ENCODE results near the gene TANC1. TPM values are rescaled to one million over a fixed set of nuclear protein-coding genes. Genes with fewer than 3 reads are reported as not detected.

Gene TANC1
- total RNA-seq, 6 donors from 2014 or later, result 41.6 to 101 (median 75.5) TPM

DNA sequence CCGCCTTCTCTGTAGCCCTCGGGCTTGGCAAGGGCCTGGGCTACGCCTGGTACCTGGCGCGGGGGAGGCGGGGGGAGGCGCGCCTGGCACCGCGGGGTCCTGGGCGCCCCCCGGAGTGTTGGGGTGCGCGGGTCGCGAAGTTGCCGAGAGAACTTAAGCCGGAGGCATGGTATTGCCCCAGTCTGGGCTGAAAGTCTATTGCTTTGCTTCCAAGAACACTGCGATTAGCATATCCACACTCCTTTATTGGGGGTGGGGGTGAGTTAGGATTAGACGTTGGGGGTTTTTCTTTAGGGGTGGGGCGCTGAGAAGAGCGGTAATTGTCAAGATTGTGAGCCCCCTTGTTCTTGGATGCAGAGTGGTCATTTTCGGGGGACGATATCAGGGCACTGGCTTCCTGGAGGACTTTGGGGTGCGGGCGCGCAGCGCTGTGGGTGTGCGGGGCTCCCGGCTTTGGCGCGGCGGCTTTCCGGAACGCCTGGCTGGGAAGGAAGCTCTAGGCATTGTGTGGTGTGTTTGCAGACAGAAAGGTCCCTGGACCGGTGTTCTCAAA lies 798 bp downstream of the TANC1 start:
- no peaks in the 10 kb centered on the region for H3K36me3 ChIP-seq
- 0 to 1% methylated on average over 4 to 25 of the region's 36 CpGs for WGBS, 2 donors
- H3K4me3 ChIP-seq, result peak overlapping the region; percentile 69 to 92 (median 78)
- H3K27ac ChIP-seq, result peak overlapping the region; percentile 87 to 96 (median 92)
- ATAC-seq (ENCODE audit: low FRiP score in 2 of 2), result peak; percentile 9 to 30
- peaks cover 0 to 7% (median 0%) of the 10 kb centered on the region in 4 donors for H3K27me3 ChIP-seq
- peaks cover 22 to 57% (median 32%) of the 10 kb centered on the region in 4 donors for H3K4me1 ChIP-seq
- no peaks in the 10 kb centered on the region for H3K9me3 ChIP-seq
- TF ChIP-seq, protein P1, sequence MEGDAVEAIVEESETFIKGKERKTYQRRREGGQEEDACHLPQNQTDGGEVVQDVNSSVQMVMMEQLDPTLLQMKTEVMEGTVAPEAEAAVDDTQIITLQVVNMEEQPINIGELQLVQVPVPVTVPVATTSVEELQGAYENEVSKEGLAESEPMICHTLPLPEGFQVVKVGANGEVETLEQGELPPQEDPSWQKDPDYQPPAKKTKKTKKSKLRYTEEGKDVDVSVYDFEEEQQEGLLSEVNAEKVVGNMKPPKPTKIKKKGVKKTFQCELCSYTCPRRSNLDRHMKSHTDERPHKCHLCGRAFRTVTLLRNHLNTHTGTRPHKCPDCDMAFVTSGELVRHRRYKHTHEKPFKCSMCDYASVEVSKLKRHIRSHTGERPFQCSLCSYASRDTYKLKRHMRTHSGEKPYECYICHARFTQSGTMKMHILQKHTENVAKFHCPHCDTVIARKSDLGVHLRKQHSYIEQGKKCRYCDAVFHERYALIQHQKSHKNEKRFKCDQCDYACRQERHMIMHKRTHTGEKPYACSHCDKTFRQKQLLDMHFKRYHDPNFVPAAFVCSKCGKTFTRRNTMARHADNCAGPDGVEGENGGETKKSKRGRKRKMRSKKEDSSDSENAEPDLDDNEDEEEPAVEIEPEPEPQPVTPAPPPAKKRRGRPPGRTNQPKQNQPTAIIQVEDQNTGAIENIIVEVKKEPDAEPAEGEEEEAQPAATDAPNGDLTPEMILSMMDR (IDR thresholded peaks at IDR 0.05), result no peak
- no peak for TF ChIP-seq EP300 (IDR thresholded peaks at IDR 0.05)
- TF ChIP-seq POLR2A (IDR thresholded peaks at IDR 0.05), result no peak
- TF ChIP-seq POLR2AphosphoS5 (IDR thresholded peaks at IDR 0.05), result no peak
- peak in 1 of 2 donors; percentile 82 for DNase-seq

DNA sequence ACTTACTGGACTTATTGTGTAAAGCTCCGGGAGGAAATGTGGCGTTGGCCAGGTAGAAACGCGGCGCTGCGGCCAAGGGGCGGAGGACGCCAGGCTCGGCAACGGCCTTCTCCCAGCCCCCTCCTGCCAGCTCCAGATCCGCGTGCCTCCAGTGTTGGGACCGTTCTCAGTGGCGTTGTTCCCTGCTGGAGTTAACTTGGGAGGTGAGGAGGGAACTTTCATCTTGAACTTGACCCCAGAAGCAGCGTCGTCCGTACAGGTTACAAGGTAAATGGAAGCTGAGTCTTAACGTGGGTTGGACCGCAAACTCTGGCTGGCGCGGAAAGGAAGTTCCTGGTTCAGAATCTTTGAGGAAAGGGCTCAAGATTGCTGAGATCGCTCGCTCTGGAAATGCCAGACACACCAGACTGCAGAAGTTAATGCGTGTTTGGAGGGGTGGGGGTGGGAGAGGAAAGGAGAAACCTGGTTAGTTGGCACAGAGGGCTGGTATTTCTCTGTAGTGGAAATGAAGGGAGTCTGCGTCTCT lies 1.3 kb downstream of the TANC1 start:
- Histone ChIP-seq H3K36me3 (no peaks in the 10 kb centered on the region), H3K4me1 (peaks cover 22 to 58% (median 35%) of the 10 kb centered on the region in 4 donors), H3K9me3 (no peaks in the 10 kb centered on the region), H3K27ac (peak overlapping the region; percentile 87 to 96 (median 92)), H3K27me3 (peaks cover 0 to 7% (median 0%) of the 10 kb centered on the region in 4 donors), H3K4me3 (peak overlapping the region; percentile 69 to 92 (median 78))
- no peak for TF ChIP-seq EP300 (IDR thresholded peaks at IDR 0.05)
- peak in 1 of 4 donors; percentile 15 for TF ChIP-seq POLR2A (IDR thresholded peaks at IDR 0.05)
- TF ChIP-seq, protein P1 (IDR thresholded peaks at IDR 0.05), result no peak
- TF ChIP-seq POLR2AphosphoS5 (IDR thresholded peaks at IDR 0.05), result peak in 1 of 2 donors; percentile 42
- 0 to 3% methylated on average over 12 to 25 of the region's 25 CpGs for WGBS, 2 donors
- DNase-seq (peak in 1 of 2 donors; percentile 47), ATAC-seq (ENCODE audit: low FRiP score in 2 of 2) (peak; percentile 12 to 17)

DNA sequence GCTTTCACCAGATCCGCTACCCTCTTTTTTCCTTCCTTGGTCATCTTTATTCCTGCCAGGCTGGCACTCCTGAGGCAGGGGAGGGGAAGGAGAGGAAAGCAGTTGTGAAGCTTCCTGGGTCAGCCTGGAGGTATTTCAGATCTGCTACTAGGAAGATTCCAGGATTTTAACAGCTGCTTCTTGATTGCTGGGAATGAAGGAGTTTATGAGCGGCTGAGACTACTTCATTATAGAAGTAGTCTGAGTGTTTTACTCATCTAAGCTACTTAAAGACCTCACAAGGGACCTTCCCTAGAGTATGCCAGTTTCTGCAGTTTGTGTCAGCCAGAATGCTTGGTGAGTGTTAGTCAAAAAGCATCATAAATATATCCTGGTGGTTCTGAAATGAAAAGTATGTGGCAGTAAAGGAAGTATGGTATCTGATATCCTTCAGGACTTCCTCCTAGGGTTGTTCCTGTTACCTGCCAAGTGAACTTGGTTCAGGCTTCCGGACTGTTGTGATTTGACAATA lies 1.9 kb downstream of the TANC1 start:
- Histone ChIP-seq H3K36me3 (no peaks in the 10 kb centered on the region), H3K4me1 (peaks cover 22 to 58% (median 35%) of the 10 kb centered on the region in 4 donors), H3K9me3 (no peaks in the 10 kb centered on the region), H3K27ac (peak overlapping the region; percentile 87 to 96 (median 92)), H3K27me3 (peaks cover 0 to 7% (median 0%) of the 10 kb centered on the region in 4 donors), H3K4me3 (peak overlapping the region in 3 of 4 donors; percentile 69 to 92 (median 72))
- TF ChIP-seq POLR2A (IDR thresholded peaks at IDR 0.05), result peak in 1 of 4 donors; percentile 18
- TF ChIP-seq, protein P1 (IDR thresholded peaks at IDR 0.05), result no peak
- peak in 1 of 2 donors; percentile 20 for TF ChIP-seq POLR2AphosphoS5 (IDR thresholded peaks at IDR 0.05)
- DNase-seq, result no peak
- 5 to 16% methylated on average over 3 of the region's 3 CpGs for WGBS, 2 donors
- no peak for ATAC-seq (ENCODE audit: low FRiP score in 2 of 2)

DNA sequence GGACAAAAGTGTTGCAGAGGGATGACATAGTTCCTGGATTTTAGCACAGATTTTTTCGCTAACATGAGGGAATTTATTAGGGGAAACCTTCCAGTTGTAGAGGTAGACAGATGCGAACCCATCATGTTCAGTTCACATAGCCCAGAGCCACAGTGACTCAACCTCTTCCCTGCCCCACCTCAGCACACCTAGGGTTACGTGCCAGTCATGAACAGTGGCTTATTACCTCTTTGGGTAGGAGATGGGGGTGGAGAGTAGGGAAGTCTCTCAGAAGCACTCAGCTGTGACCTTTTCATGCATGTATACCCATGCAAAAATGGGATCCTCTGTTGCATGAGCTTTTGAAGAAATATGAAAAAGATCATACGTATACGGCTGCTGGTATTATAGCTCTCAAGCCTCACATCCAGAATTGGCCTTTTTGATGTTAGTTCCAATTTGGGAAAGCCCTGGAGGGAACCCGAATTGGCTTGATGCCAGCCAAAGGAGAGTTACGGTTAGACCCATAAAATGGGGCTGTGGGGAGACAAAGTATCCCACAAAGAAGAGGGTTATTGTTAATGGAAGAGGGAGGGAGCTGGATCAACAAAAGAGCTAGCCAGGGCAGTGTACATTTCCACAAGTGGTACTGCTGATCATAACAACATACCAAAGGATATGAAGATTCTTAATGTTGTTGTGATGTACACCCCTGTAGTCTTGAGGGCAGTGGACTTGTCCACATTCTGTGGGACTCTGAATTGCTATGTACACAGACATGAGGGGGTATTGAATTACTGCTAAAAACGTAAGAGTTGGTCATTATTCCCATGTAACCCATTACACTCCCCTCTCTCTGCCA lies 4.9 kb downstream of the TANC1 start:
- Histone ChIP-seq H3K36me3 (no peaks in the 10 kb centered on the region), H3K27ac (peak overlapping the region in 3 of 4 donors; percentile 37 to 95 (median 55)), H3K4me3 (no peak overlapping the region), H3K27me3 (peaks cover 0 to 3% (median 0%) of the 10 kb centered on the region in 4 donors), H3K4me1 (peaks cover 27 to 61% (median 37%) of the 10 kb centered on the region in 4 donors), H3K9me3 (no peaks in the 10 kb centered on the region)
- 50 to 64% methylated on average over 8 of the region's 8 CpGs for WGBS, 2 donors
- ATAC-seq (ENCODE audit: low FRiP score in 2 of 2), result peak in 1 of 2 donors; percentile 76
- peak in 1 of 2 donors; percentile 50 for DNase-seq
- no peak for TF ChIP-seq EP300 (IDR thresholded peaks at IDR 0.05)
- peak in 1 of 4 donors; percentile 16 for TF ChIP-seq POLR2A (IDR thresholded peaks at IDR 0.05)
